GM10248 (cell line): Measurements from ENCODE around the gene ANKRD33.

ENCODE experiments used
- CTCF ChIA-PET: fragments of 300-600 bp; sonication (Branson Sonifier 250); formaldehyde crosslinking; extraction: SDS; loops from one replicate; lab custom pipeline; 2021; ENCODE audit warnings: antibody characterized with exemption; lab: Yijun Ruan, JAX
- POLR2A ChIA-PET: fragments of 350-650 bp; sonication (Branson Sonifier 250); formaldehyde crosslinking; extraction: SDS; loops from one replicate; lab custom pipeline; 2020; ENCODE audit warnings: antibody characterized with exemption; lab: Yijun Ruan, JAX
- DNase-seq: peaks from one replicate; pipeline ENCODE4 v3.0.0; 2012; ENCODE audit errors: extremely low spot score
- CTCF ChIP-seq: IDR thresholded peaks from 2 replicates; pipeline ENCODE4 v1.5.1; 2012; ENCODE audit warnings: mild to moderate bottlenecking, low read depth; ENCODE audit errors: extremely low read depth, missing control alignments, control extremely low read depth

ANKRD33 gene

GRCh38 chr12:51923506-51924365, 35.8 kb downstream of the ANKRD33 start:
- DNase-seq, result peak; percentile 72
- ChIA-PET CTCF (interaction anchor here (1.0 to 4.1 kb wide), 12 partner anchors 11 to 131 kb away, joined by 3 to 42 read pairs (median 6); partner anchors contain the start of gene ACVRL1), POLR2A (no interaction called here)
- TF ChIP-seq CTCF, result peak; percentile 91

GRCh38 chr12:51924551-51925319, 36.8 kb downstream of the ANKRD33 start:
- POLR2A ChIA-PET, result no interaction called here
- CTCF ChIA-PET, result interaction anchor here (1.0 to 4.1 kb wide), 7 partner anchors 11 to 132 kb away, joined by 3 to 42 read pairs (median 4); no protein-coding TSS in a partner anchor
- peak; percentile 53 for DNase-seq
- no peak for TF ChIP-seq CTCF

GRCh38 chr12:51925346-51926063, 37.6 kb downstream of the ANKRD33 start:
- TF ChIP-seq CTCF, result no peak
- no peak for DNase-seq
- CTCF ChIA-PET, result interaction anchor here (0.8 to 4.1 kb wide), 9 partner anchors 10 to 104 kb away, joined by 3 to 42 read pairs (median 3); no protein-coding TSS in a partner anchor
- POLR2A ChIA-PET, result no interaction called here

- no peak for DNase-seq
- ChIA-PET POLR2A (no interaction called here), CTCF (interaction anchor here (0.8 to 2.0 kb wide), 7 partner anchors 8 to 94 kb away, joined by 3 to 6 read pairs (median 3); no protein-coding TSS in a partner anchor)
- no peak for TF ChIP-seq CTCF
Observed at GRCh38 chr12:51926064-51926632, 38.2 kb downstream of the ANKRD33 start.

- CTCF ChIA-PET, result interaction anchor here (0.8 to 2.0 kb wide), 9 partner anchors 9 to 94 kb away, joined by 3 to 10 read pairs (median 4); no protein-coding TSS in a partner anchor
- POLR2A ChIA-PET, result no interaction called here
- peak; percentile 38 for TF ChIP-seq CTCF
- no peak for DNase-seq
Observed at GRCh38 chr12:51926718-51927117, 38.8 kb downstream of the ANKRD33 start.
